SJSA1 (cell line): Measurements from ENCODE around the gene TM7SF2. TPM values are rescaled to one million over a fixed set of nuclear protein-coding genes. Genes with fewer than 3 reads are reported as not detected.

Experiments
- DNase-seq, 2 experiments: peaks; one replicate each; pipeline ENCODE4 v3.0.0-alpha.2; 2015 to 2020; ENCODE audit warnings: low spot score in 2 of 2, low read depth in 1 of 2
- H3K27ac ChIP-seq: fragments of 250-450 bp; sonication (Bioruptor Pico); 2 replicates; pipeline ENCODE4 v1.5.1; 2020; ENCODE audit warnings: mild to moderate bottlenecking, moderate library complexity
- H3K27me3 ChIP-seq: fragments of 250-450 bp; sonication (Bioruptor Pico); replicated peaks from 2 replicates; pipeline ENCODE4 v1.5.1; 2020; ENCODE audit warnings: mild to moderate bottlenecking, moderate library complexity
- H3K36me3 ChIP-seq: fragments of 250-450 bp; sonication (Bioruptor Pico); 2 replicates; pipeline ENCODE4 v1.5.1; 2020; ENCODE audit warnings: mild to moderate bottlenecking
- H3K4me1 ChIP-seq: fragments of 250-450 bp; sonication (Bioruptor Pico); replicated peaks from 2 replicates; pipeline ENCODE4 v1.6.1; 2021; ENCODE audit warnings: mild to moderate bottlenecking
- H3K4me3 ChIP-seq: fragments of 250-450 bp; sonication (Bioruptor Pico); 2 replicates; pipeline ENCODE4 v1.5.1; 2020; ENCODE audit warnings: mild to moderate bottlenecking
- H3K9me3 ChIP-seq: fragments of 250-450 bp; sonication (Bioruptor Pico); replicated peaks from 2 replicates; pipeline ENCODE4 v1.5.1; 2020; ENCODE audit warnings: mild to moderate bottlenecking
- total RNA-seq: library from RNA; depleted of rRNA; stranded (reverse); fragments of >200 nt; shearing (Covaris generic); gene quantifications from 2 replicates; pipeline ENCODE4 v1.2.3, GENCODE V29; 2014

TM7SF2 gene
- total RNA-seq, 1 experiment from 2014 or later = 2.4 TPM

GRCh38 chr11:65083134-65083833 is 28.4 kb upstream of the TM7SF2 start:
- Histone ChIP-seq H3K27me3 (no peaks in the 10 kb centered on the region), H3K4me3 (peak overlapping the region; percentile 76), H3K9me3 (no peaks in the 10 kb centered on the region), H3K27ac (peak overlapping the region; percentile 80), H3K36me3 (peaks cover 91% of the 10 kb centered on the region), H3K4me1 (peaks cover 16% of the 10 kb centered on the region)
- DNase-seq = peak in 1 of 2 experiments; percentile 27

- peak; percentile 99 for DNase-seq
- Histone ChIP-seq H3K27ac (peak within 1 kb of the TSS; percentile 80), H3K4me3 (peak within 1 kb of the TSS; percentile 76), H3K27me3 (no peaks in the 10 kb centered on the region), H3K4me1 (peaks cover 16% of the 10 kb centered on the region), H3K9me3 (no peaks in the 10 kb centered on the region), H3K36me3 (peaks cover 91% of the 10 kb centered on the region)
Measured at GRCh38 chr11:65083834-65084597, 27.7 kb upstream of the TM7SF2 start, which contains the start of the genes CDCA5 and ZFPL1. CDCA5 (minus strand) TSS chr11:65084040; CDS start chr11:65083978, 62 bp downstream. ZFPL1 (plus strand) TSS chr11:65084222; CDS start chr11:65084699, 477 bp downstream.

GRCh38 chr11:65084598-65085375 is 26.9 kb upstream of the TM7SF2 start:
- DNase-seq = no peak
- peaks cover 16% of the 10 kb centered on the region for H3K4me1 ChIP-seq
- H3K36me3 ChIP-seq = peaks cover 91% of the 10 kb centered on the region

DNA sequence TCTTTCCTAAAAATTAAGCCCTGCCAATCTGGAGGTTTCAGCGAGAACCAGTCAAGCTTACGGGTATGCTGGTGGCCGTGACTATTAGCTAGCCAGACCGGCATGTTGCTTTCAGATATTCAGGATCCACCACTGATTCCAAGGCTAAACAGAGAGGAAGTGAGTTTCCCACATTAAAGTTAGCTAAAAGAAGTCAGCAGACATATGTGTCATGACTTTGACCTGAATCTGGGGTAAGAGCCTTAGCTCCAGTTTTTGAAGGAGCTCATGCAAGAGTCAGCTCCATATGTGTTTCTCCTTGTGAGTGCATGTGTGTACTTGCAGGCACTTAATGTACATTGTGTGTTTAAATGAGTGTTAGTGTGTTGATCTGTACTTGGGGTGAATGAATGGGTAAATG is 26.2 kb upstream of the TM7SF2 start:
- no peak for DNase-seq
- Histone ChIP-seq H3K4me3 (no peak overlapping the region), H3K36me3 (peaks cover 85% of the 10 kb centered on the region), H3K27ac (no peak overlapping the region), H3K4me1 (peaks cover 16% of the 10 kb centered on the region), H3K27me3 (no peaks in the 10 kb centered on the region), H3K9me3 (no peaks in the 10 kb centered on the region)

More at GRCh38 chr11:65084598-65085375, 26.9 kb upstream of the TM7SF2 start:
- H3K27me3 ChIP-seq = no peaks in the 10 kb centered on the region
- H3K9me3 ChIP-seq = no peaks in the 10 kb centered on the region
- H3K27ac ChIP-seq = peak overlapping the region; percentile 80
- H3K4me3 ChIP-seq = peak overlapping the region; percentile 76

- H3K27ac ChIP-seq = no peak overlapping the region
- peaks cover 71% of the 10 kb centered on the region for H3K36me3 ChIP-seq
- peaks cover 16% of the 10 kb centered on the region for H3K4me1 ChIP-seq
- no peak overlapping the region for H3K4me3 ChIP-seq
- no peaks in the 10 kb centered on the region for H3K27me3 ChIP-seq
- no peaks in the 10 kb centered on the region for H3K9me3 ChIP-seq
- DNase-seq = no peak
Measured at GRCh38 chr11:65086809-65087208, 24.9 kb upstream of the TM7SF2 start.

DNA sequence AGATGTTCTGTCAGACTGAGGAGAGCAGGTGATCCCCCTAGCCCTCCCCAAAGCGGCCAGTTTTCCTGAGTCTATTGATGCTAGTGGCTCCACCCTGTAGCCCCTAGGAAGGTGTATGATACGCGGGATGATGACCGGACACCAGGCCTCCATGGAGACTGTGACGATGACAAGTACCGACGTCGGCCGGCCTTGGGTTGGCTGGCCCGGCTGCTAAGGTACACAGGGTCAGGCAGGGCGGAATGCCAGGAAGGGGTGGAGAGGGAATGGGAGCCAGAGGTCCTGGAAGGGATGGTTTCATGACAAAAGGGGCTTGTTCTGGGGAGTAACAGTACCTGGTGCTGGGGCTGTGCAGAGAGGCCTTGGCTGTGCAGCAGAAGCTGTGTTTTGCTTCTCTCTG is 24.5 kb upstream of the TM7SF2 start:
- Histone ChIP-seq H3K27ac (no peak overlapping the region), H3K9me3 (no peaks in the 10 kb centered on the region), H3K4me3 (no peak overlapping the region), H3K36me3 (peaks cover 67% of the 10 kb centered on the region), H3K4me1 (peaks cover 16% of the 10 kb centered on the region), H3K27me3 (no peaks in the 10 kb centered on the region)
- DNase-seq = no peak

GRCh38 chr11:65087827-65088226 is 23.8 kb upstream of the TM7SF2 start:
- no peak for DNase-seq

GRCh38 chr11:65089621-65090020 is 22.1 kb upstream of the TM7SF2 start:
- H3K4me1 ChIP-seq = peaks cover 6% of the 10 kb centered on the region
- no peak overlapping the region for H3K4me3 ChIP-seq
- H3K27ac ChIP-seq = no peak overlapping the region
- DNase-seq = no peak
- peaks cover 49% of the 10 kb centered on the region for H3K36me3 ChIP-seq
- no peaks in the 10 kb centered on the region for H3K9me3 ChIP-seq
- no peaks in the 10 kb centered on the region for H3K27me3 ChIP-seq

More at GRCh38 chr11:65087827-65088226, 23.8 kb upstream of the TM7SF2 start:
- no peaks in the 10 kb centered on the region for H3K27me3 ChIP-seq
- no peak overlapping the region for H3K27ac ChIP-seq
- H3K9me3 ChIP-seq = no peaks in the 10 kb centered on the region
- H3K36me3 ChIP-seq = peaks cover 62% of the 10 kb centered on the region
- no peak overlapping the region for H3K4me3 ChIP-seq
- peaks cover 12% of the 10 kb centered on the region for H3K4me1 ChIP-seq

DNA sequence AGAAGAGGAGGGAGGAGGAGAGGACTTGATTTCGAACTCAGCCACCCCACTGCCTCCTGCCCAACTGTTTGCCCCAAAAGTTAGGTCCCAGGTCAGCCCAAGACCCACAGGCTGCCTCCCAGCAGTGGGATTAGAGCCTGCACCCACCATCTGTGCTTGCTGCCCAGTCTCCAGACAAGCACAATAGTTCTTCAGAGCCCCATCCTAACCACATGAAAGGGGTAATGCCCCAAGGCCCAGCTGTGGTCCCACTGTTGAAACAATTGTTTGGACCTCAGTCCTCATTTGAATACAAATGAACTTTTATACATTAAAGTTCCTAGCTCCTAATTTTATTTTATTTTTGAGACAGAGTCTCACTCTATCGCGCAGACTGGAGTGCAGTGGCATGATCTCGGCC is 21.0 kb upstream of the TM7SF2 start:
- H3K9me3 ChIP-seq = no peaks in the 10 kb centered on the region
- no peaks in the 10 kb centered on the region for H3K27me3 ChIP-seq
- DNase-seq = no peak
- H3K4me1 ChIP-seq = peaks cover 1% of the 10 kb centered on the region
- H3K27ac ChIP-seq = no peak overlapping the region
- no peak overlapping the region for H3K4me3 ChIP-seq
- H3K36me3 ChIP-seq = peaks cover 42% of the 10 kb centered on the region

DNA sequence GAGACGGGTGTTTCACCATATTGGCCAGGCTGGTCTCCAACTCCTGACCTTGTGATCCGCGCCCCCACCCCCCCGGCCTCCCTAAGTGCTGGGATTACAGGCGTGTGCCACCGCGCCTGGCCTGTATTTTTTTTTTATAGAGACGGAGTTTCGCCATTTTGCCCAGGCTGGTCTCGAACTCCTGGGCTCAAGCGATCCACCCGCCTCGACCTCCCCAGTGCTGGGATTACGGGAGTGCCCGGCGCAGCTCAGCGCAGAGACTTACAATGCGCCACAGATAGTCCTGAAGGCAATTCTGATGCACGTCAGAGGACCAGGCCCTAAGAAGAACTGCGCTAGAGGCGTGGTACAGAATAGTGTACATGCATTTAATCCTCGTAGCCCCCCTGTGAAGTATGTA is 16.2 kb upstream of the TM7SF2 start:
- H3K4me1 ChIP-seq = peaks cover 9% of the 10 kb centered on the region
- no peaks in the 10 kb centered on the region for H3K27me3 ChIP-seq
- no peaks in the 10 kb centered on the region for H3K9me3 ChIP-seq
- H3K27ac ChIP-seq = peak overlapping the region; percentile 49; the same call in 1 of the 2 replicates
- no peak for DNase-seq
- peak overlapping the region; percentile 76 for H3K4me3 ChIP-seq
- H3K36me3 ChIP-seq = peaks cover 26% of the 10 kb centered on the region

GRCh38 chr11:65095974-65096806 is 15.5 kb upstream of the TM7SF2 start, which contains the start of gene VPS51:
VPS51 (plus strand) TSS chr11:65096214; CDS start chr11:65096251, 37 bp downstream.
- Histone ChIP-seq H3K27ac (peak within 1 kb of the TSS; percentile 49), H3K36me3 (peaks cover 33% of the 10 kb centered on the region), H3K4me3 (peak within 1 kb of the TSS; percentile 76), H3K9me3 (no peaks in the 10 kb centered on the region), H3K4me1 (peaks cover 9% of the 10 kb centered on the region), H3K27me3 (no peaks in the 10 kb centered on the region)
- DNase-seq = peak; percentile 92 to 94

DNA sequence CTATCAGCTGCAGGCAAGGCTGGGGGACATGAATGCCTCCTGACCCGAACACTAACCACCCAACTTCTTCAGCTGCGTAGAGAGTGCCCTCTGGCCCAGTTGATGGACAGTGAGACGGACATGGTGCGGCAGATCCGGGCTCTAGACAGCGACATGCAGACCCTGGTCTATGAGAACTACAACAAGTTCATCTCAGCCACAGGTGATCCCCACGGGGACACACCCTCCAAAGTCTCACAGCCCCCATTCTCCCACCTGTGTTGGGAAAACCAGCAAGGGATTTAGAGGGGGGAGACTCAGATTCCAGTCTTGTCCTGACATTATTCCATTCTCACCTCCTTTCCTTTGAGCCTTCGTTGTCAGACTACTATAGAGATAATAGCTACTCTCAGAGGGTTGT is 14.7 kb upstream of the TM7SF2 start:
- Histone ChIP-seq H3K9me3 (no peaks in the 10 kb centered on the region), H3K36me3 (peaks cover 35% of the 10 kb centered on the region), H3K27me3 (no peaks in the 10 kb centered on the region), H3K4me1 (peaks cover 10% of the 10 kb centered on the region), H3K27ac (peak overlapping the region; percentile 9; the same call in 1 of the 2 replicates), H3K4me3 (peak overlapping the region; percentile 76)
- DNase-seq = no peak
